Gastrocnemius medialis (tissue), 4 donors: ENCODE results near the gene CNNM2.

Experiments used
- CTCF ChIP-seq, 5 experiments: fragments of 450-650 bp in 3 of 5; fragments of 200-600 bp in 2 of 5; sonication (generic) in 2 of 5; IDR thresholded peaks in 4 of 5; conservative IDR thresholded peaks in 1 of 5; 1 replicate in 4 of 5; 2 replicates in 1 of 5; pipeline ENCODE4 v1.5.1; 2016 to 2019; ENCODE audit warnings: antibody characterized with exemption in 5 of 5, mild to moderate bottlenecking in 3 of 5, moderate library complexity in 3 of 5
- POLR2A ChIP-seq, 2 donors: fragments of 450-650 bp; IDR thresholded peaks; one replicate each; pipeline ENCODE4 v1.6.1; 2017; ENCODE audit warnings: antibody characterized with exemption in 2 of 2, mild to moderate bottlenecking in 2 of 2, moderate library complexity in 2 of 2

GRCh38 chr10:103038570-103038969, 120.5 kb downstream of the CNNM2 start:
- TF ChIP-seq CTCF (IDR thresholded peaks at IDR 0.05 in 4 of 5, conservative IDR thresholded peaks at IDR 0.05 in 1 of 5) (no peak), POLR2A (IDR thresholded peaks at IDR 0.05) (no peak)
